ENCODE measurements around the gene ZNF469.

Gene ZNF469, protein sequence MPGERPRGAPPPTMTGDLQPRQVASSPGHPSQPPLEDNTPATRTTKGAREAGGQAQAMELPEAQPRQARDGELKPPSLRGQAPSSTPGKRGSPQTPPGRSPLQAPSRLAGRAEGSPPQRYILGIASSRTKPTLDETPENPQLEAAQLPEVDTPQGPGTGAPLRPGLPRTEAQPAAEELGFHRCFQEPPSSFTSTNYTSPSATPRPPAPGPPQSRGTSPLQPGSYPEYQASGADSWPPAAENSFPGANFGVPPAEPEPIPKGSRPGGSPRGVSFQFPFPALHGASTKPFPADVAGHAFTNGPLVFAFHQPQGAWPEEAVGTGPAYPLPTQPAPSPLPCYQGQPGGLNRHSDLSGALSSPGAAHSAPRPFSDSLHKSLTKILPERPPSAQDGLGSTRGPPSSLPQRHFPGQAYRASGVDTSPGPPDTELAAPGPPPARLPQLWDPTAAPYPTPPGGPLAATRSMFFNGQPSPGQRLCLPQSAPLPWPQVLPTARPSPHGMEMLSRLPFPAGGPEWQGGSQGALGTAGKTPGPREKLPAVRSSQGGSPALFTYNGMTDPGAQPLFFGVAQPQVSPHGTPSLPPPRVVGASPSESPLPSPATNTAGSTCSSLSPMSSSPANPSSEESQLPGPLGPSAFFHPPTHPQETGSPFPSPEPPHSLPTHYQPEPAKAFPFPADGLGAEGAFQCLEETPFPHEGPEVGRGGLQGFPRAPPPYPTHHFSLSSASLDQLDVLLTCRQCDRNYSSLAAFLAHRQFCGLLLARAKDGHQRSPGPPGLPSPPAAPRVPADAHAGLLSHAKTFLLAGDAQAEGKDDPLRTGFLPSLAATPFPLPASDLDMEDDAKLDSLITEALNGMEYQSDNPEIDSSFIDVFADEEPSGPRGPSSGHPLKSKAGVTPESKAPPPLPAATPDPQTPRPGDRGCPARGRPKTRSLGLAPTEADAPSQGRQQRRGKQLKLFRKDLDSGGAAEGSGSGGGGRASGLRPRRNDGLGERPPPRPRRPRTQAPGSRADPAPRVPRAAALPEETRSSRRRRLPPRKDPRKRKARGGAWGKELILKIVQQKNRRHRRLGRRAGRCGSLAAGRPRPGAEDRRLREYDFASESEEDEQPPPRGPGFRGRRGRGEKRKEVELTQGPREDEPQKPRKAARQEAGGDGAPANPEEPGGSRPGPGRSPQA (N-terminal part only)

DNA sequence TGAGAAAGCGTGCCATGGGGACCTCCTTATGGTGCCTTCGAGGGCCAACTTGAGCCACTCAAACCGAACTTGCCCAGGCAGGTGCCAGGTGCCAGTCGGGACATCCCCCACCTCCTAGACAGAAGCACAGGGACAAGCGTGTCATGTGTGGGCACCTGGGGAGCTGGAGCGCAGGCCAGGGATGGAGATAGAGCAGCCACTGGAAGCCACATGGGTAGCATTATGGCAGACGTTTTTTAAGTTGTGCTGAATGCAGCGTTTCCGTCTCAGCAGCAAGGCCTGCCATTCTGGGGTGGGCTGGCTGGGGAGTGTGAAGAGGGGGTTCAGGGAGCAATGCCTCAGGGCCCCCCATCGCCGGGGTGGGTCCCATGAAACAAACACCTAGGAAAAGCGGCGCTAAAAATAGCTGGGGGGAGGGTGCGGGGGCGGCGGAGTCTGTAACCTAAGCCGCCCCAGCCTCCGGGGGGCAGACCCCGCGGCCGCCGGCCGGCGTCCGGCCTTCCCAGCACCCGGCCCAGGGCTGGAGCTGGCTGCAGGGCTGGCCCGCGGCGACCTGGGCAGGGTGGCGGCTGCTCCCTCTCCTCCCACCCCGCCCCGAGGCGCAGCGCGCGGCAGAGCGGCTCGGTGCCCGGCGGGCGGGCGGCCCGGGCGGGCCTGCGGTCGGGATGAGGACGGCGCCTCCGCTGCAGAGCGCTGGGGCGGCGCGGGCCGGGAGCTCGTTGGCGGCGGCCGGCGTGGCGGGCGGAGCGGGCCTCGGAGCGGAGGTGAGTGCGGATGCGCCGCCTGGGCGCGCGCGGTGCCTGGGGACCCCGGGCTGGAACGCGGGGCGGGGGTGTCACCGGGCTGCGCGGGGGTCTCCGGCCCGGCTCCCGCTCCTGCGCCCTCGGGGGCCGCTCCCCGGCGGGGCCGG, at the start of gene ZNF469:
Gene ZNF469, plus strand, starts transcription at position 469 of the 910 bp plus-strand sequence. CDS start 44,512 bp downstream, outside the sequence.
- DNase-seq: no peak

DNA sequence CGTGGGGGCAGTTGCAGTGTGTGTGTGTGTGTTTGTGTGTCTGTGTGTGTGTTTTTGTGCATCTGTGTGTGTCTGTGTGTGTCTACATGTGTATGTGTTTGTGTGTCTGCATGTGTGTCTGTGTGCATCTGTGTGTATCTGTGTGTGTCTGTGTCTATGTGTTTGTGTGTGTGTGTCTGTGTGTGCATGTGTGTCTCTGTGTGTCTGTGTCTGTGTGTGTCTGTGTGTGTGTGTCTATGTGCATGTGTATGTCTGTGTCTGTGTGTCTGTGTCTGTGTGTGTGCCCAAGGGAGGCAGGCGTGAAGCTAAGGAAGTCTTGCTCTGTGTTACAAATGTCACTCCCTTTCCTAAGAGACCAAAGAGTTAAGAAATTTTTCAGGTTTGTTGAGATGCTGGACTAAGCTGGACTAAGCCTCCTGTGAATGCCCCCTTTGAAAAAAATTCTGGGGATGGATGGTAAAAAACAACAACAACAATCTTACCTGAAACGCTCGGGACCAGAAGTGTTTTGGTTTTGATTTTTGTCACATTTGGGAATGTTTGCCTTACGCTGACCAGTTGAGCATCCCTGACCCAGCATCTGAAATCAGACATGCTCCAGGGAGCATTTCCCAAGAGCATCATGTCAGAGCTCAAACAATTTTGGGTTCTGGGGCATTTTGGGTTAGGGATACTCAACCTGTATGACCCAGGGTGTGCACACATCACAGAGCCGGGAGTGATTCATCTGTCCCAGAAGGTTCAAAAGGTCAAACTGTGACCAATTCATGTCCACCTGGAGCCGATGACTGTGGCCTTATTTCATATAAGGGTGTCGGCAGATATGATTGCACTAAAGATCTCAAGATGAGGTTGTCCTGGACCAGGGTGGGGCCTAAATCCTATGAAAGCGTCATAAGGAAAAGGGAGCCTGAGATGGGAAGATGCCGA, 48.6 kb upstream of the ZNF469 start:
- DNase-seq: no peak

DNA sequence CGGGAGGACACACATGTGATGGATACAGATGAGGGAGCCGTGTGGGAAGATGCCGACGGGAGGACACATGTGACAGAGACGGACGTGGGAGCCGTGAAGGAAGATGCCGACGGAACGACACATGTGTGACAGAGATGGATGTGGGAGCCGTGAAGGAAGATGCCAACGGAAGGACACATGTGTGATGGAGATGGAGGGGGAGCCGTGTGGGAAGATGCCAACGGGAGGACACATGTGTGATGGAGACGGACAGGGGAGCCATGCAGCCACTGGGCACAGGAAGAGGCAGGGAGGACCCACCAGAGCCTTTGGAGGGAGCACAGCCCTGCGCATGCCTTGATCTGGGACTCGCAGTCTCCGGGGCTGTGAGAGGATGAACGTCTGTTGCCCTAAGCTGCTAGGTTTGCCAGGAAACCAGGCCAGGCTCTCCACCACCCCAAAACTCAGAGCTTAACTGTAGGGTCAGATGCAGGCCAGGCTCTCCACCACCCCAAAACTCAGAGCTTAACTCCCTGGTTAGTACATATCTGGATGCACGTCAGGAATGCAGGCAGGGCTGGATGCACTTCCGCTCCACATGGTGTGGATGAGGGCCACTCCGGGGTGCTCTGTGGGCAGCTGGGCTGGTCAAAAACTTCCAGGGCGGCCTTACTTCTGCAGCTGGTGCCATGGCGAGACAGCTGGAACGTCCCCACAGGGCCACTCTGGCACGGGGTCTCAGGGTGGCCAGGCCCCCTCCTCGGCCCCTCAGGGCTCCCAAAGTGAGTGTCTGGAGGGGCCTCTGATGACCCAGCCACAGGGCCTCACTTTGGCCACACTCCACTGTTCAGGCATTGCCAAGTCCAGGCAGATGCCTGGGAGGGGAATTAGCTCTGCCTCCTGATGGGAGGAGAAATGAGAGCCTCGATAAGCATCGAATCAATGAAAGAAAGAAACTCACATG, 47.7 kb upstream of the ZNF469 start:
- no peak for DNase-seq

DNA sequence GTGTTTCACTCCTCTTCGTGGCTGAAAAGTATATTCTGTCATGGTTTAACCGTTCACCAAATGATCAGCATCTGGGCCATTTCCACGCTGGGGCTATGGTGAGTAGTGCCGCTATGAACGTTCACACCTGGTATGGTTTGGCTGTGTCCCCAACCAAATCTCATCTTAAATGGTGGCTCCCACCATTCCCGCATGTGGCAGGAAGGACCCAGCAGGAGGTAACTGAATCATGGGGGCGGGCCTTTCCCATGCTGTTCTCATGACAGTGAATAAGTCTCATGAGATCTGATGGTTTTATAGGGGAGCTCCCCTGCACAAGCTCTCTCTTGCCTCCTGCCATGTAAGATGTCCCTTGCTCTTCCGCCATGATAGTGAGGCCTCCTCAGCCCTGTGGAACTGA, 45.7 kb upstream of the ZNF469 start:
- no peak for DNase-seq

DNA sequence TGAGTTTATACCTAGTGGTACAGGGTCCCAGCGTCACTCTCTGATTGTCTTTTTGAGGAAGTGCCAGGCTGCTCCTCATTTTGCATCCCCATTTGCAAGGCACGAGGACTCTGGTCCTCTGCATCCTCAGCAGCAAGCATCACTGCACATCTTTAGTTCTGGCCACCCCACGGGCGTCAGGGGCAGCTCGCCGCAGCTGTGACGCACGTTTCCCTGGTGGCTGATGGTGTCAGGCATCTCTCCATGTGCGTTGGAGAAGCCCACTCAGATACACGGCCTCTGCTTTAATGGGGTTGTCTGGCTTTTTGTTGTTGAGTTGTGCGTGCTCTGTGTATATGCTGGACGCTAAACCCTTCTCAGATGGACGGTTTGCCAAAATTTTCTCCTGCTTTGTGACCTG, 45.2 kb upstream of the ZNF469 start:
- no peak for DNase-seq

DNA sequence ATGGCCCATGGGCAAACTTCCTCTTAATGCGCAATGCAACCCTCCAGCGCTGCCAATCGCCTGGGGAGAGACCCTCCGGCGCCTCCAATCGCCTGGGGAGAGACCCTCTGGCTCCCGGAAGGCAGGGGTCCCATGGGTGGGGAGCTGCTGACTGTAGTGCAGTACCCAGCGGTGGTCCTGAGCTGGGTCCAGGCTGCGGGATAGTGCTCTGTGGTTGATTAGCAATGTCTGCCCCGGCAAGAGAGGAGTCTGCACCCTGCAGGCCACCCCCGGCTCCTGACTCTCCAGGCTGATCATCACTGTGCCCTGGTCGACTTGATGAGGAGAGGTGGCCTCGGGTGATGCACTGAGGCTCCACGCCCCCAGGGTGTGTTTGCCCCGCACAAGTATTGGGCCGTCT, 44.6 kb upstream of the ZNF469 start:
- no peak for DNase-seq

DNA sequence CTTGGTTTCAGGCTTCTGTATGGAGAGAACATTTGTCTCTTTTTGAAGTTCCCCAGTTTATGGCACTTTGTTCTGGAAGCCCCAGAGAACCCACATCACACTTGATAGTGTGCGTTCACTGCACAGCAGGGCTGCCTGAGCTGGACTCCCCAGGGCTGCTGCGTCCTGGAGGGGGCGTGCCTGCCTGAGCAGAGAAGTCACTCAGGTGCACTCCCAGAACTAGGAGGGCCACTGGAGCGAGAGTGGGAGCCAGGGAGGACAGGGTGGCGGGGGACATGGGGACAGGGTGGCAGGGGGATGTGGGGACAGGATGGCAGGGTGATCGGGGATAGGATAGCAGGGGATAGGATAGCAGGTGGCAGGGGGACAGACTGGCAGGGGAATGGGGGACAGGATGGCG, 43.9 kb upstream of the ZNF469 start:
- no peak for DNase-seq

DNA sequence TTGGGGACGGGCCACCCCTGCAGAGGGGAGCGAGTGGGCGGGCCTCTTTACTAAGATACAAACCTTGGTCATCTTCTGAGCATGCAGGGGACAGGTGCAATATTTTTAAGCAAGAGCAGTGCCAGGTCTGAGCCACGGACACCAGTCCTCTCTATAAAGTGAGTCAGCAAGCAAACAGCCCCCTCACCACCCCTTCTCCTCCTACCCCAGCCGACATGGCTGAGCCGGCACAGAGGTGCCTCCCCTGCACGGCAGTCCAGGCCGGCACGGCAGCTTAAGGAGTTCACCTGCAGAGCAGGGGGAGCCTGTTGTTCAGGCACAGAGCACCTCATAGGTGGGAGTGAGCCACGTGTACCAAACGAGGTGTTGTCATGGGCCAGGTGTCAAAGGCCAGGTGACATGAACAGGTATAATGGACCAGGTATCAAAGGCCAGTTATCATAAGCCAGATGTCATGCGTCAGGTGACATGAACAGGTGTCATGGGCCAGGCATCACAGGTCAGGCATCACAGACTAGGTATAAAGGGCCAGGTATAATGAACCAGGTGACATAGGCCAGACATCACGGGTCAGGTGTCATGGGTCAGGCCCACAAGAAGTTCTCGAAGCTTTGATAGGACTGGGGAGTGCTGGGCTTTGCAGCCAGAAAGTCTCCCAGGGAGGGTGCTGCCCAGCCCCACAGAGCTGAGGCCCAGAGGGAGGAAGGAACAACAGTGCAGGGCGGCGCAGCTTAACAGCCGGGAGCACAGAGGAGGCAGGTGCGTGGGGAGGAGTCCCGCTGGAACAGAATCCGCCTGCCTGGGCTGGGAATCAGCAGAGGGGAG, 42.6 kb upstream of the ZNF469 start:
- DNase-seq: no peak

DNA sequence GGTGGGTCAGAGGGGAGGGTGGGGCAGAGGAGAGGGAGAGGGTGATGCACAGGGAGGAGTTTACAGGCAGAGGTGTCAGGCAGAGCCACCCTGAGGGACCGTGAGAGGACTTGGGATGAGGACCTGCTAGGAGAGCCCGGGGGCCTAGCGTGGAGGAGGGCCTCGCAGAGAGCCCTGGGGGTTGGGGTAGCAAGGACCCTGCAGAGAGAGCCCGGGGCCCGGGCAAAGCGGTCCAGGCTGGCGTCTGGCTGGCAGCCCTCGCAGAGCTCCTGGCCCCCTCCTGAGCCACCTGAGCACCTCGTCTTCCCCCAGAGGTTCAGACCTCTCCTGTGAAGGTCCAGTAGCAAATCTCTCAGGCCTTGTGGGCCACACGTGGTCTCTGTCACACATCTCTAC, 42.0 kb upstream of the ZNF469 start:
- no peak for DNase-seq

DNA sequence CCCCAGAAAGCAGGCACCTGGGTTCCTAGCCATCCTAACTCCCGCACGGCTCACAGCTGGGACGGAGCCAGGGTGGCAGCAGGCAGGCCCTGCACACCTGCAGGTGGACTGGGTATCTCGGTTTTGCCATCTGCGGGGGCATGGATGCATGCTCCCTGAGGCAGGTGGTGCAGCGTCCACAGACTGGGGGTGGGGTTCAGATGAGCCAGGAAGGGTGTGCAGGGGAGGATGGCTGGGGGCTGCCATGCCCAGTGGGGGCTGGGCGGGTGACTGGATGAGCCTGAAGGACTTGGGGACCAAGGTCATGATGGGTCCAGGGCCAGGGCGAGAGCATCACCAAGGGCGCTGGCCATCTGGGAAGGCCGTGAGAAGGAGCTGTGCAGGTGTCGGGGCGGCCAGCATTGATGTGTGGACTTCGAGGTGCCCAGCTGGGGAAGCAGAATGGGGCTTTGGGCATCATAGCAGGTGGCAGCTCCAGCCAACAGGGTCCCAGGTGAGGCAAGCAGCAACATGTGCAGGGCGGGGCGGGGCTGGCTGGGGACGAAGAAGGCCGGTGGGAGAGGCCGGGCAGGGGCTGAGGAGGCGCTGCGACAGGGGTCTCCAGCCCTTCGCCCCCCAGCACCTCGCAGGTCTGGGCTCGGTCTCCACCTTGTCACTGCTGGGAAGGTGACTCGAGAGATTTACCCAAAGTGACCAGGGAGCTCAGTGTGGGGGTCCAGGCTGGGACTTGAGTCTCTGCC, 41.0 kb upstream of the ZNF469 start:
- DNase-seq: no peak

DNA sequence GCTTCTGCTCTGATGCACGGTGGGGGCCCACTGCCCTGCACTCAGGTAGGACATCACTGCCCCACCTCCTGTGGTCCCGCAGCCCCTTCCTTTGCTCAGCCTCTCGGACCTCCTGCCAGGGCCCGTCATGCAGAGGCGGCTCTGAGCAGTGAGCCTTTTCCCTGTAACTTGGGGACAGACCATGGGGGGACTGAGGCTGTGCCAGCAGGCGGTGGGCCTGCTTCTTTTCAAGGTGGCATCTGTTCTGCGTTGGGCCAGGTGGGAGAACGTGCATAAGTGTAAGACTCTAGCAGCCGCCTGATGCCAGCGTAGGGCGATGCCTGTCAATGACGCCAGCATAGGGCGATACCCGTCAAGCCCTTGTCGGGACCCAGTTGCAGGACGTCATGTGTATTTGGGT, 40.3 kb upstream of the ZNF469 start:
- DNase-seq: no peak

DNA sequence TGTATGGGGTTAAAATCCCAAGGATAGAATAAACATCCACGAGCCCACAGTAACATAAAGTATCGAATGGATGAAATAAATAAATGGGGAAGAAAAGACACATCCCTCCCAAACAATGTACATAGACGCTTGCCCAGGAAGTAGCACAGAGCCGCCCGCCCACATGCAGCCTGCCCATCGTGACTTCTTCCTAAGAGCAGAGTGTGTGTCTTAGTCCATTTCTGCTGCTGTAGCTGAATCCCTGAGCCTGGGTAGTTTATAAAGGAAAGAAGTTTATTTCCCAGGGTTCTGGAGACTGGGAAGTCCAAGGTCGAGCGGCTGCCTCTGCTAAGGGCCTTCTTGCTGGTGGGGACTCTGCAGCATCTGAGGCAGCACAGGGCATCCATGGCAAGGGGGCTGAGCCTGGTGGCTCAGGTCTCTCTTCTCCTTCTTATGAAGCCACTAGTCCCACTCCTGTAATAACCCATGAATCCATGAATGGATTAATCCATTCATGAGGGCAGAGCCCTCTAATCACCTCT, 39.4 kb upstream of the ZNF469 start:
- DNase-seq: no peak

DNA sequence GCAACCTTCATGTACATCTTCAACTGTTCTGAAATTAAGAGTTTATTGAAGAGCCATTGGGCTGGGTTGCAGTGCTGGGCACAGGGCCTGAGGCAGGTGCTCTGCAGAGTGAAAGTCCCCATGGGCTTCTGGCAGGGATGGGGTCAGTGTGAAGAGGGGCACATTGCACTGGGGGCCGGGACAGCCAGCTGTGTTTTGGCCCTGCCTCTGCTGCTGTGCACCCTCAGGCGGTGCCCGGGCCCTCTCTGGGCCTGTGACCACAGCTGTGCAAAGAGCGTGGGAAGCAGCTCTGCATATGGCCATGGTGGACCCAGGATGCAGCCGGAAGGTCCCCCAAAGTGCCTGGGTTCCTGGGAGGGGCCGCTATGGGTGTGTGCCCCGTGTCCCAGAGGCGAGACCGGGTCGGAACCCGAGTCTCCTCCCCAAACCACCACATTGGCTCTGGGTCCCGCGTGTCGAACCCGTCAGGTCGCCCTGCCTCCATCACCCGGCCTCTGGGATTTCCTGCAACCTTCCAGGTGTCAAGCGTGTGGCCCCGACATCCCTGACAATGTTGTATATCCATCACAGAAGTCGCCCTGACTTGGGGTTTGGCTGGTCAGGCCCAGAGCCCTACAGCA, 38.2 kb upstream of the ZNF469 start:
- no peak for DNase-seq

DNA sequence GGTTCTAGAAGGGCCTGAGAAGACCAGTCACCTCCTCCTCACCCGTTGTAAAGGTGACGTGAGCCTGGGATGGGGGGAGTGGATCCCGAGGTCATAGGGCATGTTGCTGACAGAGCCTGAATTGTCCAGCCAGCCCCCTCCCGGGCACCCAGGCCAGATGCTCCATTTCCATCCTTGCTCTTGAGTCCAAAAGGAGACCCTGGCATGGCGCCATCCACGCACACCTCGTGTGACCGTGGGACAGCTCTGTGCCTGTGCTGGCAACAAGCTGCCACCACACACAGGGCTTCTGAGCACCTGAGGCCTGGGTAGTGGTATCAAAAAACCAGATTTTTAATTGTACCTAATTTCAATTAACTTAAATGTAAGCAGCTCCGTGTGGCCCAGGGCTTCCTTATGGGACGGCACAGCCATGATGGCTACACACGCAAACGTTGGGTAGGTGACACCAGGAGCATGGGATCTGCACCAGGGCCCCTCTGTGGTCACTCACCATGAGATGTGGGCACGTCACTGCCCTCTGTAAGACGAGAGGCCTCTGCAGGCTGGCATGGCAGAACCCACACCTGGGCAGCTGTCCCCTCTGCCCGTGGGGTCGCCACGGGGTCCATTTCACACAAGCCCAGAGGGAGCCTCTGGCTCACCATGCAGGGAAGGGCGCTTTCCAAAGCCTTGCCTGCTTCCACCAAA, 37.6 kb upstream of the ZNF469 start:
- DNase-seq: no peak

DNA sequence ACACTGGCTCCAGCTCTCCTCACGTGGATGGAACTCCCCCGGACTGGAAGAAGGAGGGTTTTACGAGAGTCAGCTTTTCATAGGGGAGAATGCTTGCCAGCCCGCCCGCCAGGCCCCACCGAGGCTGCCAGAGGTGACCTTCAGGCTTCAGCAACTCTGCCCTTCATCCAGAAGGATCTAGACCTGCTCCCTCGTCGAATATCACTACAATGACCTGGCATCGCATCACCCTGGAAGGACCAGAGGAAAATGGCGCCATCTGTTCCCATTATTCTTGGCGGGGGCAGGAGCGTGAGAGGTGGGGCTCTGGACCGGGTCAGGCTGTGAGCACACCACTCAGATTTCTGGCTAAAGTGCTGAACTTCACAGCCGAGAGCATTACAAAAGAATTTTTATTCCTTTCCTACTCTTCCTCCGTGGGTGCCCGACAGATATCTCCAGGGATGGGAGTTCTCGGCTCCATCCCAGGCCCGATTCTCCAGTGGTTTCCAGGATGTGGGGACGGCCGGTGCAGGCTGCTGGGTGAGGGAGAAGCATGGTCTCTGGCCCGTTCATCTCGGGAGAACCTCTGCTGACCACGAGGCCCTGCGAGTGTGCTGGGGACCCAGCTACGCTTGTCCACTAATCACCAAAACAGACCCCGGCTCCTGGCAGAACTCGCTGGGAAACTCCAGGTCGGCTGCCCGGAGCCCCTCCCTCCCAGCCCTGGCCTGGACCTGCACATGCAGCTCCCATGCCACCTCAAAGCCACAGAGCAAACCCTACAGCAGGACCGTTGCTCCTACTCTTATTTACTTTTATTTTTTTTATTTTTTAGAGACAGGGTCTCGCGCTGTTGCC, 36.8 kb upstream of the ZNF469 start:
- DNase-seq: no peak
